Endometrial microvascular endothelial cells (primary cell): ENCODE results near the gene KCNAB1. TPM values are rescaled to one million over a fixed set of nuclear protein-coding genes. Genes with fewer than 3 reads are reported as not detected.

Experiments
- in situ Hi-C: cut with HindIII; loops from 2 replicates; pipeline ENCODE4 v1.10.0; 2017; ENCODE audit warnings: low sequenced_read_pairs, low pct_unique_long_range_greater_than_20kb; ENCODE audit errors: inconsistent ontology term
- total RNA-seq: library from RNA; depleted of rRNA; stranded (reverse); fragments of >200 nt; gene quantifications from one replicate; pipeline ENCODE4 v1.2.3, GENCODE V29; 2015; ENCODE audit errors: inconsistent ontology term

The KCNAB1 gene
- total RNA-seq, 1 donor from 2014 or later = 14.3 TPM

- in situ Hi-C loops = no loop called here
Measured at GRCh38 chr3:156586905-156587759, 466.8 kb downstream of the KCNAB1 start.

DNA sequence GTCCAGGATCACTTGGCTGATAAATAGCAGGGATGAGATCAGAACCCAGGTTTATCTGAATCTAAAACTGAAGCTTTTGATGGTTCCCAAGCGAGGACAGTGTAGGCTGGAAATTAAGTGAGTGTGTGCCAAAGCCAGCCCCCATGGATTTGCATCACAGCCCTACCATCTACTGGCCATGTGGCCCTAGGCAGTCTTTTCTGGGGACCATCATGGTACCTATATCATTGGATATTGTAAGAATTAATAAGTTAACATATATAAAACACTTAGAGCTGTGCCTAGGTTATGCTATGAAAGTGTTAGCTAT, 467.3 kb downstream of the KCNAB1 start:
- in situ Hi-C loops = no loop called here

Other genes with a start within 250 kb of the KCNAB1 start
- 60.0 TPM for gene GMPS, start 249.9 kb upstream of the KCNAB1 start, total RNA-seq